GM11168 (cell line): ENCODE measurements around the gene MAP3K2.
"Not testable (repeated sequence)": the region's sequence is repeated elsewhere in the genome, so short reads cannot be mapped to it uniquely, and the experiment has no call there.

Source experiments
- in situ Hi-C: fragments of 300-500 bp; cut with MboI; formaldehyde crosslinking; loops from one replicate; pipeline ENCODE4 v1.12.0; 2022; ENCODE audit warnings: low sequenced_read_pairs; ENCODE audit not compliant: unreplicated experiment

Gene MAP3K2

DNA sequence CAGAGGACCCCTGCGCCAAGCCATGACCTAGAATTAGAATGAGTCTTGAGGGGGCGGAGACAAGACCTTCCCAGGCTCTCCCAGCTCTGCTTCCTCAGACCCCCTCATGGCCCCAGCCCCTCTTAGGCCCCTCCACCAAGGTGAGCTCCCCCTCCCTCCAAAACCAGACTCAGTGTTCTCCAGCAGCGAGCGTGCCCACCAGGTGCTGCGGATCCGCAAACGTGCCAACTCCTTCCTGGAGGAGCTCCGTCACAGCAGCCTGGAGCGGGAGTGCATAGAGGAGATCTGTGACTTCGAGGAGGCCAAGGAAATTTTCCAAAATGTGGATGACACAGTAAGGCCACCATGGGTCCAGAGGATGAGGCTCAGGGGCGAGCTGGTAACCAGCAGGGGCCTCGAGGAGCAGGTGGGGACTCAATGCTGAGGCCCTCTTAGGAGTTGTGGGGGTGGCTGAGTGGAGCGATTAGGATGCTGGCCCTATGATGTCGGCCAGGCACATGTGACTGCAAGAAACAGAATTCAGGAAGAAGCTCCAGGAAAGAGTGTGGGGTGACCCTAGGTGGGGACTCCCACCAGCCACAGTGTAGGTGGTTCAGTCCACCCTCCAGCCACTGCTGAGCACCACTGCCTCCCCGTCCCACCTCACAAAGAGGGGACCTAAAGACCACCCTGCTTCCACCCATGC, 33.5 kb upstream of the MAP3K2 start:
- in situ Hi-C loops: no loop called here

DNA sequence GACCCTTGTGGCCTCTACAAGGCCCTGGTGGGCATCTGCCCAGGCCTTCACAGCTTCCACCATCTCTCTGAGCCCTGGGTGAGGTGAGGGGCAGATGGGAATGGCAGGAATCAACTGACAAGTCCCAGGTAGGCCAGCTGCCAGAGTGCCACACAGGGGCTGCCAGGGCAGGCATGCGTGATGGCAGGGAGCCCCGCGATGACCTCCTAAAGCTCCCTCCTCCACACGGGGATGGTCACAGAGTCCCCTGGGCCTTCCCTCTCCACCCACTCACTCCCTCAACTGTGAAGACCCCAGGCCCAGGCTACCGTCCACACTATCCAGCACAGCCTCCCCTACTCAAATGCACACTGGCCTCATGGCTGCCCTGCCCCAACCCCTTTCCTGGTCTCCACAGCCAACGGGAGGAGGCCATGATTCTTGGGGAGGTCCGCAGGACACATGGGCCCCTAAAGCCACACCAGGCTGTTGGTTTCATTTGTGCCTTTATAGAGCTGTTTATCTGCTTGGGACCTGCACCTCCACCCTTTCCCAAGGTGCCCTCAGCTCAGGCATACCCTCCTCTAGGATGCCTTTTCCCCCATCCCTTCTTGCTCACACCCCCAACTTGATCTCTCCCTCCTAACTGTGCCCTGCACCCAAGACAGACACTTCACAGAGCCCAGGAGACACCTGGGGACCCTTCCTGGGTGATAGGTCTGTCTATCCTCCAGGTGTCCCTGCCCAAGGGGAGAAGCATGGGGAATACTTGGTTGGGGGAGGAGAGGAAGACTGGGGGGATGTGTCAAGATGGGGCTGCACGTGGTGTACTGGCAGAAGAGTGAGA, 32.5 kb upstream of the MAP3K2 start:
- in situ Hi-C loops: no loop called here

DNA sequence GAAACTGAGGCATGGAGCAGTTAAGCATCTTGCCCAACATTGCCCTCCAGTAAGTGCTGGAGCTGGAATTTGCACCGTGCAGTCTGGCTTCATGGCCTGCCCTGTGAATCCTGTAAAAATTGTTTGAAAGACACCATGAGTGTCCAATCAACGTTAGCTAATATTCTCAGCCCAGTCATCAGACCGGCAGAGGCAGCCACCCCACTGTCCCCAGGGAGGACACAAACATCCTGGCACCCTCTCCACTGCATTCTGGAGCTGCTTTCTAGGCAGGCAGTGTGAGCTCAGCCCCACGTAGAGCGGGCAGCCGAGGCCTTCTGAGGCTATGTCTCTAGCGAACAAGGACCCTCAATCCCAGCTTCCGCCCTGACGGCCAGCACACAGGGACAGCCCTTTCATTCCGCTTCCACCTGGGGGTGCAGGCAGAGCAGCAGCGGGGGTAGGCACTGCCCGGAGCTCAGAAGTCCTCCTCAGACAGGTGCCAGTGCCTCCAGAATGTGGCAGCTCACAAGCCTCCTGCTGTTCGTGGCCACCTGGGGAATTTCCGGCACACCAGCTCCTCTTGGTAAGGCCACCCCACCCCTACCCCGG, 31.8 kb upstream of the MAP3K2 start:
- in situ Hi-C loops: no loop called here

DNA sequence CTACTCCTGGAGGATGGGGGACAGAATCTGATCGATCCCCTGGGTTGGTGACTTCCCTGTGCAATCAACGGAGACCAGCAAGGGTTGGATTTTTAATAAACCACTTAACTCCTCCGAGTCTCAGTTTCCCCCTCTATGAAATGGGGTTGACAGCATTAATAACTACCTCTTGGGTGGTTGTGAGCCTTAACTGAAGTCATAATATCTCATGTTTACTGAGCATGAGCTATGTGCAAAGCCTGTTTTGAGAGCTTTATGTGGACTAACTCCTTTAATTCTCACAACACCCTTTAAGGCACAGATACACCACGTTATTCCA, 31.3 kb upstream of the MAP3K2 start:
- in situ Hi-C loops: no loop called here

DNA sequence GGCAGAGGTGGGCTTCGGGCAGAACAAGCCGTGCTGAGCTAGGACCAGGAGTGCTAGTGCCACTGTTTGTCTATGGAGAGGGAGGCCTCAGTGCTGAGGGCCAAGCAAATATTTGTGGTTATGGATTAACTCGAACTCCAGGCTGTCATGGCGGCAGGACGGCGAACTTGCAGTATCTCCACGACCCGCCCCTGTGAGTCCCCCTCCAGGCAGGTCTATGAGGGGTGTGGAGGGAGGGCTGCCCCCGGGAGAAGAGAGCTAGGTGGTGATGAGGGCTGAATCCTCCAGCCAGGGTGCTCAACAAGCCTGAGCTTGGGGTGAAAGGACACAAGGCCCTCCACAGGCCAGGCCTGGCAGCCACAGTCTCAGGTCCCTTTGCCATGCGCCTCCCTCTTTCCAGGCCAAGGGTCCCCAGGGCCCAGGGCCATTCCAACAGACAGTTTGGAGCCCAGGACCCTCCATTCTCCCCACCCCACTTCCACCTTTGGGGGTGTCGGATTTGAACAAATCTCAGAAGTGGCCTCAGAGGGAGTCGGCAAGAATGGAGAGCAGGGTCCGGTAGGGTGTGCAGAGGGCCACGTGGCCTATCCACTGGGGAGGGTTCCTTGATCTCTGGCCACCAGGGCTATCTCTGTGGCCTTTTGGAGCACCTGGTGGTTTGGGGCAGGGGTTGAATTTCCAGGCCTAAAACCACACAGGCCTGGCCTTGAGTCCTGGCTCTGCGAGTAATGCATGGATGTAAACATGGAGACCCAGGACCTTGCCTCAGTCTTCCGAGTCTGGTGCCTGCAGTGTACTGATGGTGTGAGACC, 30.7 kb upstream of the MAP3K2 start, which contains the start of gene PROC:
TSS of gene PROC (plus strand) at position 128 of the 812 bp plus-strand sequence. CDS start 1,516 bp downstream, outside the sequence.
- in situ Hi-C loops: no loop called here

DNA sequence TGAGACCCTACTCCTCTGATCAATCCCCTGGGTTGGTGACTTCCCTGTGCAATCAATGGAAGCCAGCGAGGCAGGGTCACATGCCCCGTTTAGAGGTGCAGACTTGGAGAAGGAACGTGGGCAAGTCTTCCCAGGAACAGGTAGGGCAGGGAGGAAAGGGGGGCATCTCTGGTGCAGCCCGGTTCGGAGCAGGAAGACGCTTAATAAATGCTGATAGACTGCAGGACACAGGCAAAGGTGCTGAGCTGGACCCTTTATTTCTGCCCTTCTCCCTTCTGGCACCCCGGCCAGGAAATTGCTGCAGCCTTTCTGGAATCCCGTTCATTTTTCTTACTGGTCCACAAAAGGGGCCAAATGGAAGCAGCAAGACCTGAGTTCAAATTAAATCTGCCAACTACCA, 29.6 kb upstream of the MAP3K2 start:
- in situ Hi-C loops: no loop called here

DNA sequence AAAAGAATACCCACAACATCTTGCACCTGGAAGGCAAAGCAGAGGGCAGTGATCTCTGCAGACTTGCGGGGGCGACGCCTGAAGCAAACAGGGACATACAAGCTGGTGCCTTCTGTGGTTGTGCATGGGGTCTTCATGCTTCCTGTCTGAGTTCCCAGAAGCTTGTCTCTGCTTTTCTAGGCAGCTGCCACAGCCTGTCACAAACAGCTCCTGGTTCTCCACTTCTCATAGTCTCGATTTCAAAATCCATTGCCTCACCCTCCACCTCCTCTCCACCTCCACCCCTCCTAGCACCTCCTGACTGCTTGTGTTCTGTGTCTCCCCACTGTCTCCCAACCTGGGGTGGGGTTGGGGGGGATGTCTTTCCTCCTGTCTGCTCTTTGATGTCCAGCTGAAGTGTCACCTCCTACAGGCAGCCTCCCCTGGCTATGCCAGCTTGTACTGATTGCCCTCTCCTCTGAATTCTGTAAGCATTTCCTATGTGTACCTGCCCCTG, 28.8 kb upstream of the MAP3K2 start:
- in situ Hi-C loops: no loop called here

DNA sequence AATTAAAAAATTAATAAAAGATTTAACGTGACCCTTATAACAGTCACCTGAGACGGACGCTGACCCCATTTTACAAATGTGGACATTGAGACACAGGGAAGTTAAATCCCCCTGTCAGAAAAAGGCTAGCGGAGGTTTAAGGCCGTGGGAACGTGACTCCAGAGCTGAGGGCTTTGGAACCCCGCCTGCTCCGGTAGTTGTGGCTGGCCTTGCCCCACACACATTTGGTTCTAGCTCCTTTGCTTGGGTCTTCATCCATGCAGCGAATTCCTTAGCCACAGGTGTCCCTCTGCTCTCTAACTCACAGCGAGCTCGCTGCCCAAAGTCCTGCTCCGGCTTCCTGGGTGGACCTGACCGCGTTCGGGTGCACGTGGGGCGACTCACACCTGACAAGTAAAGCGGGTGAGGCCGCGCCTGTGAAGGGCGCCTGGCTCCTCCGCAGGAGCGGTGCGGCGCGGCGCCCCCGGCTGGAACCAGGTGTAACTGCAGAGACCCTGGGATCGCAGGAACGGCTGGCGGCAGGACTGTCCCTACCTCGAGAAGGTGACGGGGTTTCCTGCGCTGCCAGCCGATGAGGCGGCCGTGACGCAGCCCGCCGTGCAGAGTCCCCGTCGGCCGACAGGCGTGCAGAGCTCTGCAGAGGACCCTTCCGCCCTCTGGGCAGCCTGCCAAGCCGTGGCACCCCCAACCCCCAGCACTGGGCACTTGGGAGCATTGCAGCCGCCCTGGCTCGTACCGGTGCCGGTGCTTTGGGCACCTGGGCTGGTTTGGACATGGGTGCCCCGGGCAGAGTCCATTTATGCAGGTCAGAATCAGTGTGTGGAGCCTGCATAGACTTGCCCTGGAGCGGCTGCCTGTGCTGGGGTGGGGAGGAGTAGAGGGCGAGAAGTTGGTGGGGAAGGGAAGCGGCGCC, 28.1 kb upstream of the MAP3K2 start:
- in situ Hi-C loops: no loop called here

DNA sequence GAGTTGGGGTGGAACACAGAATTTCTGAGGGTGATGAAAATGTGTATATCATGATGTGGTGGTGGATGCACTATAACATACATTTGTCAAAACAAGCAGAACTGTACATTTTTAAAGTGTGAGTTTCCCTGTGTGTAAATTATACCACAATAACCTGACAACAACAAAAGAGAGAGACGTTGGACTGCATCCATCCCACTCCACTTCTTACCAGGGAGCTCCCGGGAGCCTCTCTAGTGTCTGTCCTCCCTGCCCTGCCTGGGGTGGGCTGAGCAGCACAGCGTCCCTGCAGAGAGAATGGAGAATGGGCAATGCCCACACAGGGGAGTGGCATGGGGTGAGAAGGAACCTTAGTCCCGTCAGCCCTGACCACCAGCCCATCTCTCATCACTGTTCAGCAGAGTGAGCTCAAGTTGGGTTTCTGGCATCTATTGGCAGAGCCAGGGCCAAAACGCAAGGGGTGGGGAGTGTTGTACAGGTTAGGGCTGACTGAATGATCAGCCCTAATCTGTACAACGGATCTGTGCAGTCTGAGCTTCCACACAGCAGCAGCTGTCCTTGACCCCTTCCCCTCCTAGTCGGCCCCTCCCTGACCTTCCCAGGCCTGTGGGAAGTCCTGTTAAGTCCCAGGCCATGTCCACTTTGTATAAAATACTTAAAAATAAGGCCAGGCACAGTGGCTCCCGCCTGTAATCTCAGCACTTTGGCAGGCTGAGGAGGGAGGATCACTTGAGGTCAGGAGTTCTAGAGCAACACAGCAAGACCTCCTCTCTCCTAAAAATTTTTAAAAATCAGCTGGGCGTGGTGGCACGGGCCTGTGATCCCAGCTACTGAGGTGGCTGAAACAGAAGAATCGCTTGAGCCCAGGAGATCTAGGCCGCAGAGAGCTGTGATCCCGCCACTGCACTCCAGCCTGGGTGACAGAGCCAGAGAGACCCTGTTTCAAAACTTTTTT, 27.1 kb upstream of the MAP3K2 start:
- in situ Hi-C loops: no loop called here

DNA sequence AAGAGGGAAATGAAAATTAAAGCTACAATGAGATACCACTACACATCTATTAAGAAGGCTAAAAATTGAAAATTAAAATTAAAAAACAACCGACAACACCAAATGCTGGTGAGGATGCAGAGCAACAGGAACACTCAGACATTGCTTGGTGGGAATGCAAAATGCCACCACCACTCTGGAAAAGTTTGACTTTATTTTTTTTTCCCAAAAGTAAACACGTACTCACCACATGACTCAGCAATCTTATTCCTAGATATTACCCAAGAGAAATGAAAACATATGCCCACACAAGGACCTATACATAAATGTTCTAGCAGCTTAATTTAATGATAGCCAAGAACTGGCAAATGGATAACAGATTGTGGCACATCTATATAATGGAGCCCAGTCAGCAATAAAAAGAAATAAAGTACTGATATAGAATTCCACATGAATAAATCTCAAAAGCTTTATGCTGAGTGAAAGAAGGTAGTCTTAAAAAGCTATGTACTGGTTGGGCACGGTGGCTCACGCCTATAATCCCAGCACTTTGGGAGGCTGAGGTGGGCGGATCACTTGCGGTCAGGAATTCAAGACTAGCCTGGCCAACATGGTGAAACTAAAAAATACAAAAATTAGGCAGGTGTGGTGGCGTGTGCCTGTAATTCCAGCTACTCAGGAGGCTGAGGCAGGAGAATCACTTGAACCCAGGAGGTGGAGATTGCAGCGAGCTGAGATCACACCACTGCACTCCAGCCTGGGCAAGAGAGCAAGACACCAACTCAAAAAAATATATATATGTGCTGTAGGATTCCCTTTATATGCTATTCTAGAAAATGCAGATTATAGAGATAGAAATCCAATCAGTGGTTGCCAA, 26.2 kb upstream of the MAP3K2 start:
- in situ Hi-C loops: no loop called here

DNA sequence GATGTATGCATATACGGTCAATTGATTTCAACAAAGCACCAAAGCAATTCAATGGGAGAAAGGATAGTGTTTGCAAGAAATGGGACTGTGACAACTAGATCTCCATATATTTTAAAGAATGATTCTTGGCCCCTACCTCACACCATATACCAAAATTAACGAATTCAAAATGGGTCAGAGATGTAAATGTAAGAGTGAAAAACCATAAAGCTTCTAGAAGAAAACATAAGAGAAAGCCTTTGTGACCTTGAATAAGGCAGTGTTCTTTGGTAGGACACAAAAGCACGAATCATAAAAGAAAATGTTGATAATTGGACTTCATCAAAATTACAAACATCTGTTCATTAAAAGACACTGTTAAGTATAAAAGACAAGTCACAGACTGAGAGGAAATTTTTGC, 25.4 kb upstream of the MAP3K2 start:
- in situ Hi-C loops: no loop called here

DNA sequence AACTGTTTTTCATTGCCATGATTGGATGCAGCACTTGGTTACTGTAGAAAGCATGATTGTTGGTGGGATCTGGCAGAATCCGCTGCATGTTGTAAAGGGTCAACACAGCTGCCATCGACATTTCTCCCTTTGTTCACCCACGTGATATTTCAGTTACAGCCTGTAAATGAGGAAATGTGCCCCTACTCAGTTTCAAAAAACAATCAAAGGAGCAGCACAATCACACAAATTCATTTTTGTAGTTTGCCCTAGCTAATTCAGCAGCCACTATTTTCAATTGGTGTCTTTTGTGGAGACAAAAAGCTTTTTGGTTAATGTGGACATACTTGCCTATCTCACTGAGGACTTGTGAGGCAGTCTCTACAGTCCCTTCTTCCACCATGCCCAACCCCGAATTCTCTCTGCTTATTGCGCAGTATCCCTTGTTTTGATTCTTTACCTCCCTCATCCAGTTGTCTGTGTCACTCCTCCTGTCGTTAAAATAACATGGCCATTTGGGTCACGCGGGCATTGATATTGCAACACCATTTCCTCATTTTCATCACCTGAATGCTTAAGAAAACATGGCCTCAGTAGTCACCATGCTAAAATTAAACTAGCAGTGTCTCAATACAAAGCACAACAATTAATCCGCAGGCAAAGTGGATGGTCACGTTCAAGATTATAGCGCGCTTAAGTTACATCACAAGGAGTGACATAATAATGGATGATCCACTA, 24.0 kb upstream of the MAP3K2 start:
- in situ Hi-C loops: no loop called here

DNA sequence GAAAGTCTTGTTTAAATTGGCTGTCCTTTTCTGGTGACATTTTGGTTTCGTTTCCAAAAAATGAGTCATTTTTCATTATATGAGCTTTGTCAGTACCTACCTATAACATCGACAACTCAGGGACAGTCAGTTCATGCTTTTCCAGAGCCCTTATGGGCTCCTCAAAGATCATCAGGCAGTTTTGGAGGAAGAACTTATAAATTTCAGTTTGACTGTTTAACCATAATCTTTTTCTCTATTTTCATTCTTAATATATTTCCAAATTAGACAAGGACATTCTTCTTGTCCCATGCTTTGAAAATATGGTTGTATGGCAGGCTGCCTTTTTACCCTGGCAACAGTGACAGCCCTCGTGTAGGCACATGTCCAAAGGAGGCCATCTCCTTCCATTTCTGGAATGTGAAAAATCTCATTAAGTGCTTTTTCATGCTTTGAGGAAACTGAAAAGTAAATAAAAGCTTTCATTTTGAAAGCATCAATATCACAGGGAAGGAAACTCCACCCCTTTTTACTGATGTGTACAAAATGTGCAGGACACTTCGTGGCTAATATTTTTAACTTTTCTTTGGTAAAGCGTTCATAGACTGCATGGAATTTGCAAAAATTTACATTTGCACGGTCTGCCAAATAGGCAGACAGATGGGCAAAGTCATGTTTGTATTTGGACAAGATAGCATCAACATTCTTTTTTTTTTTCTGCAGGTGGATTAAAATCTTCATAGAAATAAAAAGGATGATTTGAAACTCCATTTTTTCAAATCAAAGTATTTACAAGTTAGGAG, 23.3 kb upstream of the MAP3K2 start:
- in situ Hi-C loops: no loop called here

DNA sequence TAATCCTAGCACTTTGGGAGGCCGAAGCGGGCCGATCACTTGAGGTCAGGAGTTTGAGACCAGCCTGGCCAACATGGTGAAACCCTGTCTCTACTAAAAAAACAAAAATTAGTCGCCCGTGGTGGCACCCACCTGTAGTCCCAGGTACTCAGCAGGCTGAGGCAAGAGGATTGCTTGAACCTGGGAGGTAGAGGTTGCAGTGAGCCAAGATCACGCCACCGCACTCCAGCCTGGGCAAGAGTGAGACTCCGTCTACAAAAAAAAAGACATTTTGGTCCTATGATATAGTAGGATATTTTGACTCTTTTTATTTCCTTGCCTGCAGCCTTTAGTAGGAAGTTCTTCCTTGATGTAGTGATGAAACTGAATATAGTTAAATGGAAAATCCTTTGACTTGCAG, 21.9 kb upstream of the MAP3K2 start:
- in situ Hi-C loops: not testable (repeated sequence)

DNA sequence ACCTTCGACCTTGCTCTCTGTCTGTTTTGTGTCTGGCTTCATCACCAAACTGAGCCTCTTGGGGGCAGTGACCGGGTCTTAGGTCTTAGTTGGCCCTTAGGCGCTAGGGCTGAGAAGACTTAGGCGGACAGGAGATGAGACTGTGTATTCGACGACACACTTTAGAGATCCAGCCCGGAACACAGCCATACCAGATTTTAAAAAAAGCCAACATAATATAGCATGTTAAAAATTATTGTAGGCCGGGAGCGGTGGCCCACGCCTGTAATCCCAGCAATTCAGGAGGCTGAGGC, 21.0 kb upstream of the MAP3K2 start:
- in situ Hi-C loops: no loop called here
